Measurements from ENCODE around the gene HEPN1.

The HEPN1 gene

DNA sequence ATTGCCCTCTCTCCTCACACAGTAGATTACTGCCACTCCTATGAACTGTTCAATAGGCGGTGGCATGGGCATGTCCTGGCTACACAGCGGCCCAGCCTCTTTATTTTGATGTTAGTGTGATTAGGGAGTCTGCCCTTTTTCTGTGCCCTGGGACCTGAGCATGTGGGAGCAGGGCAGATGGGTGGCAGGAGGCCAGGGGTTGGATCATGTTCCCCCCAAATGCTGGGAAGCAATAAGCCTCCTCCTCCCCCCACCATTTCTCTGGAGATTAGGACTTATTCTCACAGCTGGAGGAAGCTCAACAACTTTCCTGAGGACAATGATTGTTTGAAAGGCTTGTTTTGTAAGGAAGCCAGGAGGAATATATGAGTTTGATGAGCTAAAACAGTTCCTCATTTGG is 848 bp downstream of the HEPN1 start:
- H3K4me3 ChIP-seq (ENCODE audit: low read depth, low read length) = no peak overlapping the region
- DNase-seq (ENCODE audit: low read depth) = no peak
- TF ChIP-seq, protein P1, sequence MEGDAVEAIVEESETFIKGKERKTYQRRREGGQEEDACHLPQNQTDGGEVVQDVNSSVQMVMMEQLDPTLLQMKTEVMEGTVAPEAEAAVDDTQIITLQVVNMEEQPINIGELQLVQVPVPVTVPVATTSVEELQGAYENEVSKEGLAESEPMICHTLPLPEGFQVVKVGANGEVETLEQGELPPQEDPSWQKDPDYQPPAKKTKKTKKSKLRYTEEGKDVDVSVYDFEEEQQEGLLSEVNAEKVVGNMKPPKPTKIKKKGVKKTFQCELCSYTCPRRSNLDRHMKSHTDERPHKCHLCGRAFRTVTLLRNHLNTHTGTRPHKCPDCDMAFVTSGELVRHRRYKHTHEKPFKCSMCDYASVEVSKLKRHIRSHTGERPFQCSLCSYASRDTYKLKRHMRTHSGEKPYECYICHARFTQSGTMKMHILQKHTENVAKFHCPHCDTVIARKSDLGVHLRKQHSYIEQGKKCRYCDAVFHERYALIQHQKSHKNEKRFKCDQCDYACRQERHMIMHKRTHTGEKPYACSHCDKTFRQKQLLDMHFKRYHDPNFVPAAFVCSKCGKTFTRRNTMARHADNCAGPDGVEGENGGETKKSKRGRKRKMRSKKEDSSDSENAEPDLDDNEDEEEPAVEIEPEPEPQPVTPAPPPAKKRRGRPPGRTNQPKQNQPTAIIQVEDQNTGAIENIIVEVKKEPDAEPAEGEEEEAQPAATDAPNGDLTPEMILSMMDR (IDR thresholded peaks at IDR 0.05; ENCODE audit: control insufficient read depth, extremely low read depth, insufficient read depth) = no peak

DNA sequence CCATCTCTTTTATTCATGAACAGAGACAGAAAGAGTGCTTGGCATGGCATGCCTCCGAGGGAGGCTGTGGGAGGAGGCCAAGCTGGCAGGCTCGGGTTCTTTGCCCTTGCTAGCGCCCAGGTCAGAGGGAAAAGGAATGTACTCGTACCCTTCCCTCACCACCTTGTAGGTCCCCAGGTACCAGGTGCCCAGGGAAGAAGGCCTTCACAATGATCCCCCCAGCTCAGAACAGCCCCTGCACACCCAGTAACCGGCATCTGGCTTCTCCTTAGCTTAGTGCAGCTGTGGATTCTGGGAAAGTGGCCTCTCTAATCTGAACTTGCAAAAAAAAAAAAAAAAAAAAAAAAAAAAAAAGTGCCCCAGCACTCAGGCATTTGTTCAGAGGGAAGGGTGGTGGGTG is 1.3 kb downstream of the HEPN1 start:
- no peak overlapping the region for H3K4me3 ChIP-seq (ENCODE audit: low read depth, low read length)
- no peak for DNase-seq (ENCODE audit: low read depth)
- TF ChIP-seq, protein P1 (IDR thresholded peaks at IDR 0.05; ENCODE audit: control insufficient read depth, extremely low read depth, insufficient read depth) = no peak

DNA sequence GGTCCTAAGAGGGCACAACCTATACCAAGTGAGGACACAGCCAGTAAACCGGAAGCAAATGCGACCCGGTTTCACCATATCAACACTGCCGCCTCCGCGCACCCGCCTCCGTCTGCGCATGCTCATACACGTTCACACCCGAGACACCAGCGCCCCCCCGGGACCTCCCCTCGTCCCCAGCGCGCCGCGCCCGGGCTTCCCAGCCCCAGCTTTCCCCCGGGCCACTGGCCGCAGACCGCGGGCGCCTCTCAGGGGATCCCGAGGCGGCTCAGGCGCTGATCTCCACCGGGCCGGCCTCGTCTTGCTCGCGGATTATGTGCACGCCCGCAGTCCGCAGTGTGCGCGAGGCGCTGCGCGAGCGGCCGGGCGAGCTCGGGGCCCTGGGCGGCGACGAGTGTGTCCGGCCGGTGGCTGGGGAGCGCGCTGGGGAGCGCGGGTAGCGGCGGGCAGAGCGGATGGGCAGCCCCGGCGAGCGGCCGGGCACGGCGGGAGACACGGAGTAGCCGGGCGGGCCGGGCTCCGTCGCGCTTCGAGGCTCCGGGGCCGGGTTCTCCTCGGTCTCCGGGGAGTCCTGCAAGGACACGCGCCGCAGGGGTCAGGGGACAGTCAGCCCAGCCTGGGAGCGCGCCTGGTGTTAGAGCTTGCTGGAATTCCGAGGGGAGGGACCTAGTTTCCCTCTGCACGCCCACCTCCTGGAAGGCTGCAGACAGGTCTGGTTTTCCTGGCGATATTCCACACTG is 2.0 kb downstream of the HEPN1 start:
- TF ChIP-seq, protein P1 (IDR thresholded peaks at IDR 0.05; ENCODE audit: control insufficient read depth, extremely low read depth, insufficient read depth) = no peak
- DNase-seq (ENCODE audit: low read depth) = no peak
- H3K4me3 ChIP-seq (ENCODE audit: low read depth, low read length) = no peak overlapping the region

DNA sequence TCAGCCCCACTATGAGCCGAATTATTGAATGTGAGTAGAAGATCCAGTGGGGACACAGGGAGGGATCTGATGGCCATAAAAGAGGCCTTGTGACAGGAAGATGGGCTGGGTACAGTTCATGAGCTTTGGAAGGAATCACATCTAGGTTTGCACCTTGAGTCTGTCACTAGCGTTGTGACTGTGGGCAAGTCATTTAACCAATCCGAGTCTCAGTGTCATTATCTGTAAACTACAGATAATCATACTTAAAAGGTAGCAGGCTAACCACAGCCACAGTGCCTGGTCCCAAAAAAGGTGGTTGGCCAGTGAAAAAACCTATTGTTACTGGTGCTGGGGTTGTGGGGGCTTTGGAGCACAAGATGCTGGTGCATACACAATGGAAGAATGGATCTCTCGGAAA is 3.8 kb downstream of the HEPN1 start:
- TF ChIP-seq, protein P1 (IDR thresholded peaks at IDR 0.05; ENCODE audit: control insufficient read depth, extremely low read depth, insufficient read depth) = no peak
- DNase-seq (ENCODE audit: low read depth) = no peak
- no peak overlapping the region for H3K4me3 ChIP-seq (ENCODE audit: low read depth, low read length)

DNA sequence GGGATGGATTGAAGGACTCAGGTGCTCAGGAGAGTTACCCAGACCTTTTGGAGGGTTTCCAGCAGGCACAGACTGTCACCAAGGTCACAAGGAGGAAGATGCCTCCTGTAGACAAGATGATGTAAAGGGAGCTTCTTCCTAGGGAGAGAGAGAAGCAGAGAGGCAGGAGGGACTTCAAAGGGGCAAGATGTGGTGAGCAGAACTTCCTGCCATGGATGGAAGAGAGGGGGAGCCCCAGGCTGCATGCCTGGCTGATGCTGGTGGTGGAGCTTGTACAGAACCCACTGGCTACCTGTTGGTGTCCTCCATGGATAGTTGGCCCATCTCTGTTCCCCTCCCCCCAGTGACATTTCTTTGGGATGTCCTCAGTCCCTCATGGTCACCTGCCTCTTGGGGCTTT is 4.2 kb downstream of the HEPN1 start:
- H3K4me3 ChIP-seq (ENCODE audit: low read depth, low read length) = no peak overlapping the region
- TF ChIP-seq, protein P1 (IDR thresholded peaks at IDR 0.05; ENCODE audit: control insufficient read depth, extremely low read depth, insufficient read depth) = no peak
- DNase-seq (ENCODE audit: low read depth) = no peak

DNA sequence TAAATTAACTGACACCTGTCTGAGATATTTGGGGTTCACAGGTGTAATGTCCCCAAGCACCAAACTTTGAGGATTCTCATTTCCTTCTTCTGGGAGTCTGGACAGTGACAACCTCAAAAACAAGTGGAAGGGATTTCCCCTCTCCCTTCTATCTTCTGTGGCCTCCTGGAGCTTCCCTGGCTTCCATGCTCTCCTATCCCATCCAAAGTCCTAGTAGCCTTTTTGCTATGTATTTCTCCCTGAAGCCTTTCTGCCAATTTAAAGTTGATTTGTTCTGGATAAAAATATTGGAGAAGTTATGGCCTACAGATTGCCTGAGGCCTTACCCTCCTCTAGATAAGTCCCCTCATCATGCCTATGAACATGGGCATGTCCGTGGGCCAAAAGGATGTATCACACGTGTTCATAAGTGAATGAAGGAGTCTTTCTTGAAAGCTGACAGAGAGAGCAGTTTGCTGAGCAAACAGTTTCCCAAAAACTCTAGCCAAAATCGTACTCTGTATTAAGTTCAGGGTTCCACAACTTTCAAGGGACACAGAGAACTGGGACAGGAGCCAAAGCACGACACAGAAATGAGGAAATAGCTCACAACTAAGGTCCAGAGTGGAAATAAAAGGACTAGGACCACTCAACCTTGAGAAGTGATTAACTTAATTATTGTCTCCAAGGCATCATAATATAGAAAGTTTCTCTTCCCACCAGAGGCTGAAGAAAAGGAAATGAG is 10.1 kb downstream of the HEPN1 start:
- TF ChIP-seq, protein P1 (IDR thresholded peaks at IDR 0.05; ENCODE audit: control insufficient read depth, extremely low read depth, insufficient read depth) = no peak
- no peak overlapping the region for H3K4me3 ChIP-seq (ENCODE audit: low read depth, low read length)
- no peak for DNase-seq (ENCODE audit: low read depth)
